ENCODE data around the gene CTTNBP2NL.

The CTTNBP2NL gene

DNA sequence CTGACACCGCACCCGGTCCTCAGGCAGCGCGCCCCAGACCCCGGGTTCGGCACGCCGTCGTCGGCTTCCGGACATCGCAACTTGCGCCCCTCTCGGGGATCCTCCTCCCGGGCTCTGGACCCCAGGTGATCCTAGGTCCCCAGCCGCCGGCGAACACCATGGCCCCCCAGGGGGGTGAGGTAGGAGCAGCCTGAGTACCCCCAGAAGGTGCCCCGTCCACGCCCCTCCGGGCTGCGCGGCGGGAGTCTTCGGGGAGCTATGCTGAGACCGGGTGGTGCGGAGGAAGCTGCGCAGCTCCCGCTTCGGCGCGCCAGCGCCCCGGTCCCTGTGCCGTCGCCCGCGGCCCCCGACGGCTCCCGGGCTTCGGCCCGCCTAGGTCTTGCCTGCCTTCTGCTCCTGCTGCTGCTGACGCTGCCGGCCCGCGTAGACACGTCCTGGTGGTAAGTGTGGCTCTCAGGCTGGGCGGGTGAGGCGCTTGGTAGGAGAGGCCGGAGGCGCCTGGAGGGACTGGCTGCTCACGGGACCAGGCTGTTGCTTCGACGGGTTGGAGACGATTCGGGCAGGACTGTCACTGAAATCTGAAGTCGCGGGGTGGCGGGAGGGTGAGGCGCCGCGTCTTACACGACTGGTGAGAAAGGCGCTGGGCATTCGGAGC, 113.1 kb downstream of the CTTNBP2NL start:
- peak; percentile 21 for DNase-seq

GRCh38 chr1:112509660-112510178, 113.7 kb downstream of the CTTNBP2NL start:
- no peak for DNase-seq

GRCh38 chr1:112510340-112510739, 114.3 kb downstream of the CTTNBP2NL start:
- no peak for DNase-seq
